MCF 10A (cell line): Measurements from ENCODE around the gene GGT7. TPM values are rescaled to one million over a fixed set of nuclear protein-coding genes. Genes with fewer than 3 reads are reported as not detected.

Experiments
- BruUV-seq: library from RNA; stranded (reverse); fragments of 400-500 nt; replicated peaks from 2 replicates; lab custom pipeline; 2021; lab: Mats Ljungman, UMichigan
- CTCF ChIA-PET: fragments of 300-600 bp; sonication (Branson Sonifier 250); formaldehyde crosslinking; extraction: SDS; loops from one replicate; lab custom pipeline; 2021; ENCODE audit warnings: antibody characterized with exemption, inconsistent platforms; lab: Yijun Ruan, JAX
- POLR2A ChIA-PET: fragments of 300-600, 350-650 bp; sonication (Branson Sonifier 250); formaldehyde crosslinking; extraction: SDS; loops from one replicate; lab custom pipeline; 2020; ENCODE audit warnings: antibody characterized with exemption, inconsistent platforms; lab: Yijun Ruan, JAX
- DNase-seq: peaks from one replicate; pipeline ENCODE4 v3.0.0-alpha.2; 2018; ENCODE audit not compliant: unreplicated experiment
- H3K27ac Mint-ChIP-seq: one replicate; pipeline ENCODE4 v1.8.0; 2022; ENCODE audit warnings: mild to moderate bottlenecking, low read depth, mixed read lengths; ENCODE audit not compliant: unreplicated experiment
- H3K27me3 Mint-ChIP-seq: one replicate; pipeline ENCODE4 v1.8.0; 2022; ENCODE audit warnings: mixed read lengths; ENCODE audit not compliant: insufficient read depth, unreplicated experiment
- H3K36me3 Mint-ChIP-seq: one replicate; pipeline ENCODE4 v1.8.0; 2022; ENCODE audit warnings: mild to moderate bottlenecking, moderate library complexity, mixed read lengths; ENCODE audit not compliant: insufficient read depth, unreplicated experiment
- H3K4me1 Mint-ChIP-seq: one replicate; pipeline ENCODE4 v1.8.0; 2022; ENCODE audit warnings: mixed read lengths; ENCODE audit not compliant: insufficient read depth, unreplicated experiment
- H3K4me3 Mint-ChIP-seq: one replicate; pipeline ENCODE4 v1.8.0; 2022; ENCODE audit warnings: mild to moderate bottlenecking, moderate library complexity, mixed read lengths; ENCODE audit not compliant: unreplicated experiment
- H3K9me3 Mint-ChIP-seq: one replicate; pipeline ENCODE4 v1.8.0; 2022; ENCODE audit warnings: mixed read lengths; ENCODE audit not compliant: unreplicated experiment
- intact Hi-C: fragments of 100-400 bp; cut with micrococcal nuclease; formaldehyde crosslinking; loops from 2 replicates; pipeline ENCODE4 v1.14.1; 2022
- total RNA-seq: library from RNA; stranded (reverse); gene quantifications from 2 replicates; pipeline ENCODE4 v1.2.3, GENCODE V29; 2022
- TF ChIP-seq, protein P1 (sequence below): fragments of 200-600 bp; IDR thresholded peaks from one replicate; pipeline ENCODE4 v1.8.0; 2022; ENCODE audit warnings: antibody characterized with exemption, mild to moderate bottlenecking; ENCODE audit not compliant: unreplicated experiment

The GGT7 gene
- total RNA-seq, 1 experiment from 2014 or later, result 3.2 TPM

DNA sequence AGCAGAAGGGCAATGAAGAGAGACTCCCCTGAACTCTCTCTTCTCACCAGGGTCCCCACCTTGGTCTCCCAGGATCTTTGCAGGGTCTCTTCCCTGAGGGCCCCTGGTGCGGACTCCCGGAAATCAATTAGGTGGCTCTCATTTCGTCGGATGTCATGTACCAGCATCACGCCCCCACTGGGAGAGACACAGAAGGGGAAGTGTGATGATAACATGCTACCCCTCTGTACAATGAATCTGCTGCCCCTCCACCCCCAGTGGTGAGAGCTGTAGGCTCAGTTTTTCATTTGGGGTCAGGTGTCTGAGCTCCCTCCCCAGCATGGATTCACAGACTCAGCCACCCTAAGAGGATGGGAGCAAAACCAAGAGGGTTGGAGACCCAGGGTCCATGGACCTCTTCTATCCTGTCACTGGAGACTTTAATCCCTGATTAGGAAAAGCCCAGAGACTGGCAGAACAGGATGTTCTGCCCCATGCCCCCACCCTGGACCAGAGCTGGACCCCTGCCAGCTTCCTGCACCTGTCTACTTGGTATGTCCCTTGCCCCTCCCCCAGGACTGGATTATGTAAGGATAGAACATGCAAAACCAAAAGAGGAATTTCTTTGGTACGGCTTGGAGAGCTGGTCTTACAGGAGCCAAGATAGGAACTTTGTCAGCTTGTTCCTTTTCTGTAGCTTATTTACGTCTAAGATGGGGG is 11.1 kb downstream of the GGT7 start:
- Mint-ChIP-seq H3K27ac (no peak overlapping the region), H3K36me3 (no peaks in the 10 kb centered on the region), H3K4me1 (no peaks in the 10 kb centered on the region), H3K4me3 (no peak overlapping the region), H3K9me3 (no peaks in the 10 kb centered on the region), H3K27me3 (no peaks in the 10 kb centered on the region)
- intact Hi-C loops, result no loop called here
- TF ChIP-seq, protein P1, sequence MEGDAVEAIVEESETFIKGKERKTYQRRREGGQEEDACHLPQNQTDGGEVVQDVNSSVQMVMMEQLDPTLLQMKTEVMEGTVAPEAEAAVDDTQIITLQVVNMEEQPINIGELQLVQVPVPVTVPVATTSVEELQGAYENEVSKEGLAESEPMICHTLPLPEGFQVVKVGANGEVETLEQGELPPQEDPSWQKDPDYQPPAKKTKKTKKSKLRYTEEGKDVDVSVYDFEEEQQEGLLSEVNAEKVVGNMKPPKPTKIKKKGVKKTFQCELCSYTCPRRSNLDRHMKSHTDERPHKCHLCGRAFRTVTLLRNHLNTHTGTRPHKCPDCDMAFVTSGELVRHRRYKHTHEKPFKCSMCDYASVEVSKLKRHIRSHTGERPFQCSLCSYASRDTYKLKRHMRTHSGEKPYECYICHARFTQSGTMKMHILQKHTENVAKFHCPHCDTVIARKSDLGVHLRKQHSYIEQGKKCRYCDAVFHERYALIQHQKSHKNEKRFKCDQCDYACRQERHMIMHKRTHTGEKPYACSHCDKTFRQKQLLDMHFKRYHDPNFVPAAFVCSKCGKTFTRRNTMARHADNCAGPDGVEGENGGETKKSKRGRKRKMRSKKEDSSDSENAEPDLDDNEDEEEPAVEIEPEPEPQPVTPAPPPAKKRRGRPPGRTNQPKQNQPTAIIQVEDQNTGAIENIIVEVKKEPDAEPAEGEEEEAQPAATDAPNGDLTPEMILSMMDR, result no peak
- DNase-seq, result no peak
- CTCF ChIA-PET, result interaction anchor here (0.9 to 8.3 kb wide), 4 partner anchors 10 to 29 kb away, joined by 3 to 51 read pairs (median 4); partner anchors contain the start of gene GGT7
- POLR2A ChIA-PET, result no interaction called here
- no TSS peak for BruUV-seq

DNA sequence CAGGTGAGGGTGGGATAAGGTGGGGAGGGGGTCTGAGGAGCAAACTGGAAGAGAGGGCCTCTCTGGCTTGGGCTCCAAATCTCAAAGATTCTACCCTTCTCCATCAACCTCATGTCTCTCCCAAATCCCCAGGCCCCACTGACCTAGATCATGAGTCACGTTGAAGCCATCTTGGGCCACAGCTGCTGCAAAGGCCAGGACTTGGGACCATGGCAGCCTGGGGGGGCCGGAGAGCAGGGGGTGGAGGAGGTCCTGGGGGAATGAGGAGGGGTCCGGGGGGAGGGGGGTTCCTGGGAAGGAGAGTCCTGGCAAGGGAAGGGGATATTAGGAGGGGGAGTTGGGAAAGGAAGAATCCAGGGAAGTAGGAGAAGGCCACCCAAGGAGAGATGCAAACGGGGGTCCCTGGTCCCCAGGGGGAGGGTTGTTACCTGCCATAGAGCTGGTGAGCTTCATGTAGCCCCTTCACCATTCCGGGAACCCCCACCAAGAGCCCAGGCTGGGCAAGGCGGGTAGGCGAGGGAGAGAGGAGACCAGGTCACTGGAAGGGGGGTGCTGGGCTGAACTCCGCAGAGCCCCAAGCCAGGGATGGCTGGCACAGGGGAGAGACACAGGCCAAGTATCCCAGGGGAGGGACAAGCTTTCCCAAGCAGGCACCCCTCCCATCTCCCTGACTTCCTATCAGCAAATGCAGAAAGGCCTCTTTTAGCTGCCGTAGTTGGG is 12.7 kb downstream of the GGT7 start:
- Mint-ChIP-seq H3K27ac (no peak overlapping the region), H3K36me3 (no peaks in the 10 kb centered on the region), H3K4me3 (no peak overlapping the region), H3K4me1 (no peaks in the 10 kb centered on the region), H3K27me3 (no peaks in the 10 kb centered on the region), H3K9me3 (no peaks in the 10 kb centered on the region)
- TF ChIP-seq, protein P1, result no peak
- DNase-seq, result no peak
- POLR2A ChIA-PET, result interaction anchor here (0.6 kb wide), 1 partner anchor 15 kb away, joined by 3 read pairs; no protein-coding TSS in a partner anchor
- intact Hi-C loops, result no loop called here
- CTCF ChIA-PET, result interaction anchor here (8.3 kb wide), 1 partner anchor 14 kb away, joined by 51 read pairs; the partner anchor contains the start of gene GGT7
- BruUV-seq, result no TSS peak

DNA sequence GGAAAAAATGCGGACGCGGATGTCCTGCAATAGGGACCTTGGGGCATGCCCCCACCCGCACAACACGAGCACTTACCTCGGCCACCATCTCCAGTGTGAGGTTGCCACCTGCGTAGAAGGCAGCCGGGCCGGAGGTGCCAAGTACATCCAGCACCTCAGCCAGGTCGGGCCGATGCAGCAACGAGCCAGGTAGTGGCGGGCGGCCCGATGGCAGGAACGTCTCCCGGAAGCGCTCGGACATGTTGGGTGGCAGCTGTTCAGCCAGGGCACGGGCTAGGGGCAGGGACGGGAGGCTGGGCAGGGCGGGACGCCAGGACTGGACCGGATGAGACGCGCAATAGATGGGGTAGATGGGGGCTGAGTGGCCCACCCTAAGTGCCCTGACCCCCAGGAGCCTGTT is 13.3 kb downstream of the GGT7 start:
- H3K36me3 Mint-ChIP-seq, result no peaks in the 10 kb centered on the region
- TF ChIP-seq, protein P1, result no peak
- no peak overlapping the region for H3K27ac Mint-ChIP-seq
- no peak for DNase-seq
- H3K4me3 Mint-ChIP-seq, result no peak overlapping the region
- POLR2A ChIA-PET, result no interaction called here
- no TSS peak for BruUV-seq
- CTCF ChIA-PET, result interaction anchor here (8.3 kb wide), 1 partner anchor 14 kb away, joined by 51 read pairs; the partner anchor contains the start of gene GGT7
- no peaks in the 10 kb centered on the region for H3K9me3 Mint-ChIP-seq
- intact Hi-C loops, result no loop called here
- no peaks in the 10 kb centered on the region for H3K4me1 Mint-ChIP-seq
- no peaks in the 10 kb centered on the region for H3K27me3 Mint-ChIP-seq

DNA sequence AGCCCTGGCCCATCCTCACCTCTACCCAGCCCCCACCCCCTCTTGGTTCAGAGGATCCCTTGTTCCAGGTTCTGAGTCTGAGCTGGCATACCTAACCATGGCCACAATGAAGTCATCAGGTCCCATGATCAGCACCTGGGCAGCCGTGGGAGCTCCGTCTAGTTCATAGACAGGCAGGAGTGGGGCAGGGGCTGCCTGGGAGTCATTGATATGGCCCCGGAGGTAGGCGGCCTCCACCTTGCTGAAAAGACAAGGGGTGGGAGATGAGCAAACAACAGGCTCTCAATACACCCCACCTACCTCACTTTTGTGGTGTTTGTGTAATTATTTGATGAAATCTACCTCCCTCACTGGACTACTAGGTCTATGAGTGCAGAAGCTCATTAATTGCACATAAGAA is 20.4 kb downstream of the GGT7 start:
- H3K4me1 Mint-ChIP-seq, result no peaks in the 10 kb centered on the region
- DNase-seq, result no peak
- intact Hi-C loops, result no loop called here
- TF ChIP-seq, protein P1, result no peak
- peaks cover 6% of the 10 kb centered on the region for H3K27me3 Mint-ChIP-seq
- ChIA-PET POLR2A (no interaction called here), CTCF (interaction anchor here (0.6 to 2.7 kb wide), 7 partner anchors 10 to 670 kb away, joined by 3 to 13 read pairs (median 3); no protein-coding TSS in a partner anchor)
- no peak overlapping the region for H3K4me3 Mint-ChIP-seq
- H3K36me3 Mint-ChIP-seq, result no peaks in the 10 kb centered on the region
- no TSS peak for BruUV-seq
- H3K9me3 Mint-ChIP-seq, result no peaks in the 10 kb centered on the region
- no peak overlapping the region for H3K27ac Mint-ChIP-seq
